ENCODE data around the gene RIMKLB.
"Not testable (repeated sequence)": the region's sequence is repeated elsewhere in the genome, so short reads cannot be mapped to it uniquely, and the experiment has no call there.

DNA sequence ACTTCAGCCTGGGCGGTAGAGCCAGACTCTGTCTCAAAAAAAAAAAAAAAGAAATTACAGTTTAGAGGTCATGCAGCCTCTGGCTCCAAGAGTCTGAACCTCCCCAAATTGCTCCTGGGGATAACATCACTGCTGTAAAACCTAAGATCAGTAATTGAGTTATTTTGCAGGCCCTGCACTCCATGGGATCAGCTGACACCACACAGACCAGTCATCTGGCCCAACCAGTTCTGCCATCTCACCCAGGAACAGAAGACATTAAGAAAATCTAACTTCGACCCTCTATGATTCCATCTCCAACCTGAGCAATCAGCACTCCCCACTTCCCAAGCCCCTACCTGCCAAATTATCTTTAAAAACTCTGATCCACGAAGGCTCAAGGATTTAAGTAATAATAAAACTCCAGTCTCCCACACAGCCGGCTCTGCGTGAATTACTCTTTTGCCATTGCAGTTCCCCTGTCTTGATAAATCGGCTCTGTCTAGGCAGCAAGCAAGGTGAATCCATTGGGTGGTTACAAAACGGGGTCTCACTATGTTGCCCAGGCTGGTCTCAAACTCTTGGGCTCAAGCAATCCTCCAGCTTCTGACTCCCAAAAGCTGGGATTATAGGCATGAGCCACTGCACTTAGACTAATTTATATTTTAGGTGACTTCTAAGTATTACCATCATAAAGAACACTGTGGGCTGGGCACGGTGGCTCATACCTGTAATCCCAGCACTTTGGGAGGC lies 123.1 kb downstream of the RIMKLB start:
- not testable (repeated sequence) for TF ChIP-seq CTCF (optimal IDR thresholded peaks at IDR 0.05 in 1 of 3, IDR thresholded peaks at IDR 0.05 in 1 of 3, conservative IDR thresholded peaks at IDR 0.05 in 1 of 3; ENCODE audit: extremely low read depth in 1 of 3, insufficient read depth in 2 of 3, low read length in 3 of 3); EZH2 (IDR thresholded peaks at IDR 0.05; ENCODE audit: low read length)
